ENCODE measurements around the gene AACS.
"Not testable (repeated sequence)": the region's sequence is repeated elsewhere in the genome, so short reads cannot be mapped to it uniquely, and the experiment has no call there.

The AACS gene

DNA sequence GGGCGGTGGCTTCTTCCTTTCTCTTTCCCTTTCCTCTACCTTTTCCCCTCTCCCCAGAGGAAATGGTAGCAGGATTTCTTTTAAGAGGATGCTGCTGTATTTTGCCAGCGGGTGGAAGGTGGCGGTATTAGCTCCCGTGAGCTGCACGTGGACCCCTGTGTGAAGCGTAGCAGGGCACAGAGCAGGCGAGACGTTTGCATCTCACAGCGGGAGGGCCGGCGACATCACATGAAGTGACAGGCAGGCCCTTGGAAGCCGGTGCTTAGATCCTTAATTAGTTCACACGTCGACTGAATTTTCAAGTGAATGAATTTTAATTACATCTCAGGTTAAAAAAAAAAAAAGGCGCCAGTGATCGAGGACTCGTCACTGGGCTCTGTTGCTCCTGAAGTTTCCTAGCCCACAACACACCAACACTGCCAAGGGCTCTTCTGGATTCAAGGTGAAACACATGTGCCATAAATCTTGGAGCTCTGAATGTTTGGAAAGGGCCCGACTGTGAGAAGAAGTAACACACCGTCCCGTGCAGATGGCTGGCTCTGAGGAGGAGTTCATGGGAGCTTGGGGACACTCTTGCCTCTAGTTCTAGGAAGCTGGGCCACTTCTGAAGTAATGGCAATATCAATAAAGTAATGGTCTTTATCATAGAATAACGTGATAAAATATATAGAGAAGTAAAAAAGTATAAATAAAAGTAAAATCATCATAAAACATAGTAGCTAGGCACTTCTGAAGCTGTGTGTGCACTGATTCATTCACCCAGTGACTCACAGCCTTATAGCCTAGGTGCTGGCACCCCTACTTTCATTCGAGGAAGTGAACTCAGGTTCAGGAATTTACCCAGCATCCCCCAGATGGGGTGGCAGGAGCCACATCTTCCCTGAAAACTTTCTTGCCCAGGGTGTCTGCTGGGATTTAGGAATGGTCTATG is 75.3 kb downstream of the AACS start:
- ATAC-seq (no peak), DNase-seq (no peak)
- Mint-ChIP-seq H3K27me3 (no peaks in the 10 kb centered on the region), H3K9me3 (no peaks in the 10 kb centered on the region), H3K4me1 (no peaks in the 10 kb centered on the region), H3K4me3 (no peak overlapping the region), H3K27ac (peak overlapping the region in 1 of 2 donors; percentile 67)

DNA sequence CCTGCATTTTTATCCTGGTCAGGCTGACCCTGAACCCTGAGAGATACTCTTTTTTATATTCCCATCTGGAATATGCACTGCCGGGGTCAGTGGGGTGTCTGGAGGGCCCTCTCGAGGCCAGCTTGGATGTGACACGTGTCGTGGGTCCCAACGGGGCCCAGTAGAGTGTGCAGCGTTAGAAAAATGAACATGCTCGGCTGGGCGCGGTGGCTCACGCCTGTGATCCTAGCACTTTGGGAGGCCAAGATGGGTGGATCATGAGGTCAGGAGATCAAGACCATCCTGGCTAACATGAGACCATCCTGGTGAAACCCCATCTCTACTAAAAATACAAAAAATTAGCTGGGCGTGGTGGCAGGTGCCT is 76.0 kb downstream of the AACS start:
- not testable (repeated sequence) for H3K9me3 Mint-ChIP-seq, H3K27me3 Mint-ChIP-seq, DNase-seq, H3K4me1 Mint-ChIP-seq, H3K4me3 Mint-ChIP-seq, ATAC-seq
- peak overlapping the region in 1 of 2 donors; percentile 67 for H3K27ac Mint-ChIP-seq

DNA sequence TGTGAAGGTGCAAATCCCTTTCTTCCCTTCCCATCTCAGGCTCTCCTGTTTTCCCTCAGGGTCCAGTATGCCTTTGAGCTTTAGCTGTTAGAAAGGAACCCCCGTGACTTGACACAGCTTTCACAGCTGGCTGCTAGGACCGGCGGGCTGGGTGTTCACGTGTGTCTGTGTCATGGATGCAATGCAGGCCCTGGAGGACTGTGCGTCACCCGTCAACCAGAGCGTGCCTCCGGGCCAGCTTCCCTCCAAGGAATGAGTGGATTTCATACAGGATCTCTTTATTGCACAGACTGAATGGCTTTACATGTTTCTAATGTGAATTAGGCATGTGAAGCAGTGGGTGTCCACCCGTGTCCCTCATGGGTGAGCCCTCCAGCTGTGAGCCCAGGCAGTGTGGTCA is 77.4 kb downstream of the AACS start:
- H3K4me3 Mint-ChIP-seq: no peak overlapping the region
- H3K27me3 Mint-ChIP-seq: no peaks in the 10 kb centered on the region
- ATAC-seq (no peak), DNase-seq (no peak)
- H3K27ac Mint-ChIP-seq: no peak overlapping the region
- no peaks in the 10 kb centered on the region for H3K4me1 Mint-ChIP-seq
- no peaks in the 10 kb centered on the region for H3K9me3 Mint-ChIP-seq

DNA sequence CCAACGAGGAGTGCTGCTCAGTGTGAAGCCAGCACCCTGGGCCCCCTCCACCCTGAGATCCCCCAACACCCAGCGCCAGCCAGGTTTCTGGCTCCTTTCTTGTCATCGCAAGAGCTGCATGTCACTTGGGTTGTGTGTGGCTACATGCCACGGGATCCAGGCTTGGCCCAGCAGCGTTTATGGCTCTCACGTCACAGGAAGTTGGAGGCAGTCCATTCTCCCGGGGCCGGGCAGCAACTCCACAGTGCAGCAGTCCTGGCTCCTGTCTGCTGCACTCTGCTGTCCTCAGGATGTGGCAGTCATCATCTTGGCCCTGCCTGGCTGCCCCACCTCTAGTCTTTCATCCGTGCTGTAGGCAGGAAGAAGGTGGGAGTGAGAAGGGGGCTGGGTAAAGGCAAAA is 78.3 kb downstream of the AACS start:
- no peak overlapping the region for H3K4me3 Mint-ChIP-seq
- ATAC-seq: no peak
- no peaks in the 10 kb centered on the region for H3K9me3 Mint-ChIP-seq
- DNase-seq: no peak
- H3K27ac Mint-ChIP-seq: no peak overlapping the region
- no peaks in the 10 kb centered on the region for H3K27me3 Mint-ChIP-seq
- no peaks in the 10 kb centered on the region for H3K4me1 Mint-ChIP-seq

DNA sequence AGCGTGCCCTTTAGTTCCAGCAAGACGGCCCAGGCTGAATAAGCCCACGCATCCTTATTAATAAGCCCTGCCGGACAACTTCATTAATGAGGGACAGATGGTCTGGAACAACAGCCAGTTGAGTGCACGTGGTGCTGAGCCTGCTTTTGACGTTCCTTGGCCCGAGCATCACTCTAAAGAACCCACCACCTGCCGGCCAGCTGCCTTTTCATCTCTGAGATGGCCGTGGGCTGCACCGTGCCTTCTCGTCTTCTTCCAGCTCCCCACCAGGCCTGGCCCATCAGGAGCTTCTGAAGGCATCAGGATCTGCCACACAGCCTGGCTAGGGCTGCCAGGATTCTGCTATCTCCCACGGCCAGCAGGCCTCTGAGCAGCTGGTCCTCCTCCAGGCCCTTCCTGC is 80.0 kb downstream of the AACS start:
- Mint-ChIP-seq H3K9me3 (no peaks in the 10 kb centered on the region), H3K27ac (peak overlapping the region in 1 of 2 donors; percentile 94), H3K4me3 (no peak overlapping the region), H3K27me3 (no peaks in the 10 kb centered on the region), H3K4me1 (peaks cover 5% of the 10 kb centered on the region)
- no peak for DNase-seq
- no peak for ATAC-seq

DNA sequence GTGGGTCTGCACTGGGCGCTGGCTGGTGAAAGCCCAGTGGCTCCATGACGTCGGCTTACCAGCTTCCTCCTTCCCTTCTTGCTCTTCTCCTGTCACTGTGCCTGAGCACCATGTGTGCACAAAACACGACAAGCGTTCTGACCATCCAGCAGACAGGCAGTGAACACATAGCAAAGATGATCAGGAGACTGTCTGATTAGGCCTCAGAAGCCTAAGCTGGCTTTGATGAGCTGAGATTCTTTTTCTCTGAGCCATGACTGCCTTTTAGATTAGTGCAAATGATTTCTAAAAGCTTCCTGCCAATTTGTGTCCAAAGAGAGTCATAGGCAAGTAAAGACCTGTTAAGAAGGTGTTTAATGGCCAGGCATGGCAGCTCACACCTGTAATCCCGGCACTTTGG is 83.1 kb downstream of the AACS start:
- Mint-ChIP-seq H3K4me1 (peaks cover 6% of the 10 kb centered on the region), H3K4me3 (no peak overlapping the region), H3K9me3 (no peaks in the 10 kb centered on the region), H3K27ac (no peak overlapping the region), H3K27me3 (no peaks in the 10 kb centered on the region)
- DNase-seq (no peak), ATAC-seq (no peak)

DNA sequence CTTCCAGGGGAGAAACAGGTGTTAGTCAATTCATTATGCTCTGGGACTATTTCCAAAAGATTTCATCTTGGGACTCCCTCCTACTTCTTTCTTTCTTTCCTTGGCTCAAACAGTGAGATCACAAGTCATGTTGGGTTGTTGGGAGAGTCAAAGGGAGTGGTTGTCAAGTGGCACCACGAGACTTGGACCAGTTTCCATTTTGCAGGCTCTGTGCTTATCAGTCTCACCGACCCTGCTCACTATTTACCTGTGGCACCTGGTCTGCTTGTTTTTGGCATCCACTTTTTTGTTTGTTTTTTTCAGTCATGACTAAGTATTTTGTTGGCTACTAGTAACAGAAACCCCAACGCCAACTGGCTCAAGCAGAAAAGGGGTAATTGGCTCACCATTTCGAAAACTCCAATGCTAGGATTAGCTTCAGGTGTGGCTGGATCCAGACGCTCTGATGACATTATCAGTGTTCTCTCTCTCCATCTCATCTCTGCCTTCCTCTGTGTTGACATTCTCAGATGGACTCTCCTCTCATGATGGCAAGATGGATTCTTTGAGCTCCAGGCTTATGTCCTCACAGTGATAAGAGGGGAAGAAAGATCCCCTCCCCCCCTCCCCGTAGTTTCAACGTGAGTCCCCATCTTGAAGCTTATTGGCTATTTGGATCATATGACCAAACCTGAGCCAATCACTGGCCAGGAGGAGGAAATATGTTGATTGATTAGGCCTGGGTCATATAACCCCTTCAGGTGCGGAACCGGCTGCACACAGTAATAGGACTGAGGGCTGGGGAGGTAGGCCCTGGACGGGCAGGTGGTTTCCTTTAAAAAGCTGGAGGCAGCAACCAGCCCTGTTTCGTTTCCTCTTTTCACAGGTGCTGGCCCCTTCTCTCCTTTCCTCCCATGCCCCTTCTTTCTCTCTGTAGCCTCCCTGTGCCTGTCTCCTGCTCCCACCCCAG is 84.2 kb downstream of the AACS start:
- no peaks in the 10 kb centered on the region for H3K9me3 Mint-ChIP-seq
- ATAC-seq: no peak
- peaks cover 6% of the 10 kb centered on the region for H3K4me1 Mint-ChIP-seq
- peak overlapping the region in 1 of 2 donors; percentile 86 for H3K27ac Mint-ChIP-seq
- DNase-seq: no peak
- no peaks in the 10 kb centered on the region for H3K27me3 Mint-ChIP-seq
- H3K4me3 Mint-ChIP-seq: no peak overlapping the region

DNA sequence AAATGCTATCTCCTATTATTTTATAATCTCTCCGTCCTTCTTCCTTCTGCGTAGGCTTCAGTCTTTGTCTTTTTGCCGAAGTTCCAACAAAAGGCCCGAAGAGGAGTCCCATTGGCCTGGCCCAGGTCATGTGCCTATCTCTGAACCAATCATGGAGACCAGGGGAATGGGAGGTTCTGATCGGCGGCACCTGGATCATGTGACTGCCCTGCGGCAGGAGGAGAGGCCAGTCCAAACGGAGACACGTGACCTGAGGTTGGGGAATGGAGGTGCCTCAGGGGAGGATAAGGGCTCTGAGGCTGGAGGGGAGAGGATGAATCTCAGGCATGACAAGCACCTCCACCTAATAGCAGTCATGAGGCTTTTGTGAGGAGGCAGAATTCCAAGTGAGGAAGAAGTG is 86.0 kb downstream of the AACS start:
- Mint-ChIP-seq H3K4me3 (no peak overlapping the region), H3K4me1 (peaks cover 6% of the 10 kb centered on the region), H3K9me3 (no peaks in the 10 kb centered on the region), H3K27ac (no peak overlapping the region), H3K27me3 (no peaks in the 10 kb centered on the region)
- no peak for DNase-seq
- no peak for ATAC-seq

DNA sequence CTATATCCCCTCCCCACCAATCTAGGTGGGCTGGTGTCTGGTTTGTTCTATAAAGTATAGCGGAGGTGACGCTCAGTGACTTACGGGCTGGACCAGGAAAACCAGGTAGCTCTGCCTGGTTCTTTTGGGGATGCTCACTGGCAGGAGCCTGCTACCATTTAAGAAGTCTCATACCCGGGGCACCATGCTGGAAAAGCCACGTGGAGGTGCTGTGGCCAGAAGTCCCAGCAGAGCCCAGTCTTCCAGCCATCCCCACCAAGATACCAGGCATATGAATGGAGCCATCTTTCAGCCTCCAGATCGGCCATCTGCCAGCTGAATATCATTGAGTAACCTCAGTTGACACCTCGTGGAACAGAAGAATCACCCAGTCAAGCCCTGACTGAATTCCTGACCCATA is 87.2 kb downstream of the AACS start:
- Mint-ChIP-seq H3K4me1 (peaks cover 6% of the 10 kb centered on the region), H3K27me3 (no peaks in the 10 kb centered on the region), H3K4me3 (no peak overlapping the region), H3K27ac (no peak overlapping the region), H3K9me3 (no peaks in the 10 kb centered on the region)
- DNase-seq: no peak
- no peak for ATAC-seq

DNA sequence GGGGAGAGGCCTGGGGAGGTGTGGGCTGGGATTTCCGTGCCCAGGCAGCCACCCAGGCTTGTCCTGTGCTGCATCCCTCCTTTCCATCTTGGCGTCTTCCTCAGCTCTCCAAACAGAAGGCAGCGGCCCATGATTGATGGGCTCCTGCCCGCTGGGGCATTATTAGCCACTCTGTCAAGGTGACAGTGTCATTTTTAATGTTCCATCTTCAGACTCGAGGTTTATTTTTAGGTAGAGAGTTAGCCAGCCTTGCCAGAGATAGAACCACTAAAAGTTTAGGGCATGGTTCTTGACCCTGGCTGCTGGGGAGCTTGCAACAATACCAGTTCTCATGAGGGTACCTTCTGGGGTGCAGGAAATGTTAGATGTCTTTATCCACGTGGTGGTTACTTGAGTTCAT is 90.1 kb downstream of the AACS start:
- no peak for ATAC-seq
- H3K27ac Mint-ChIP-seq: peak overlapping the region in 1 of 2 donors; percentile 84
- no peaks in the 10 kb centered on the region for H3K27me3 Mint-ChIP-seq

DNA sequence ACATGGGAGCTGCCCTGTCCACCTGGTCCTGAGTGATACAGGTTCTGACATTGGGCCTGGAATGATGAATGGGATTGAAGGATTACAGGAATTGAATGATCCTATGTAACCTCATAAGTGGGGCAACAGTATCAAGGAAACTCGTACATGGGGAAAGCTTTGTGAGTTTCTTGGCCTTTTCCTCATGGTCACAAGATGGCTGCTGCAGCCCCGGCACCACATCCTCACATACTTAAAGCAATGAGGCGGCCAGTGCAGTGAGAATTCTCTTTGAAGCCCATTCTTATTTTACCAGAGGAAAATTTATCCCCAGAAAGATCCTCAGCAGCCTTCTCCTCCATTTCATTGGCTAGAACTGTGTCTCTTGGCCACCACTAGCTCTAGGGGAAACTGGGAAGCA is 91.9 kb downstream of the AACS start:
- Mint-ChIP-seq H3K4me1 (no peaks in the 10 kb centered on the region), H3K4me3 (no peak overlapping the region), H3K27me3 (no peaks in the 10 kb centered on the region), H3K27ac (no peak overlapping the region), H3K9me3 (no peaks in the 10 kb centered on the region)
- DNase-seq (no peak), ATAC-seq (no peak)

More for the DNA sequence above, 90.1 kb downstream of the AACS start:
- Mint-ChIP-seq H3K4me3 (no peak overlapping the region), H3K9me3 (no peaks in the 10 kb centered on the region), H3K4me1 (no peaks in the 10 kb centered on the region)
- DNase-seq: no peak

DNA sequence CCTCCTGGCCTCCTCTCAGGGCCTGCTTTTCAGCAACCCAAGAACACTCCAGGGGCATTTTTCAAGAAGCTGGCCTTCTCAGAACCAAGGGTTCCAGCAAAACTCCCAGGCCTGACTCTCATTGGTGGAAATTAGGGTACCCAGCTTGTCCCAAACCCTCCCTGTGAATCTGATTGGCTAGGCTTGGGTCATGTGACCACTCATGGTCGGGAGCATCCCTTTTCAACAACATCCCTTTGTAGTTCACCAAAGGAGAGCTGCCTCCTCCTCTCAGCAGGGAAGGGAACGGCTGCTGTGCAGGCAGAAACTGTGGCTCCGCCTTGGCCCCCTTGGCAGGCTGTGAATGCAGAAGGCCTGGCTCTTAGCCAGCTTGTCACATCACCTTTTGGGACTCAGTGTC is 94.5 kb downstream of the AACS start:
- DNase-seq: no peak
- Mint-ChIP-seq H3K4me1 (no peaks in the 10 kb centered on the region), H3K27me3 (no peaks in the 10 kb centered on the region), H3K9me3 (no peaks in the 10 kb centered on the region), H3K4me3 (no peak overlapping the region), H3K27ac (no peak overlapping the region)
- ATAC-seq: no peak

DNA sequence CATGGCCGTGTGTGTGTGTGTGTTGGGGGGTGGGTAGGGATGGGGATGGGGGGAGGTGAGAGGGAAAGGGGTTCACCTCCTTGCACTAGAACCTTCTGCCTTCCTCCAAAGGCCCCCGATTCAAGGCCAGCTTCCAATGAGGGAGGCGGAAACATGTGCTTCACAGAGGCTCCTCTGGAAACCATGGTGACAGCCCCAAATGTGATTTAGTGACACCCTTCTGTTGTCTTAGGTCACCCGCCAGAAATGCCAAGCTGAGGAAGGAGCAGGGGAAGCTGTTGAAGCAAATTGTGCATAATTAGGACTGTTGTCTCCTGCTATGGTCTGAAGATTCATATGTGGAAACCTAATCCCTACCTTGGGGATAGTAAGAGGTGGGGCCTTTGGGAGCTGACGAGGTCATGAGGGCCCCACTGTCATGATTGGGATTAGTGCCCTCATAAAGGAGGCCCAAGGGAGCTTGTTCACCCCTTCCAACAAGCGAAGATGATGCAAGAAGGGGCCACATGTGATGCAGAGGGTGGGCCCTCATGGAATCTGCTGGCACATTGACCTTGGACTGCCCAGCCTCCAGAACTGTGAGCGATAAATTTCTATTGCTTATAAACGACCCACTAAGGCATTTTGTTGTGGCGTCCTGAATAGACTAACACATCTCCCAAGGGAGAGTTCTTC is 95.2 kb downstream of the AACS start:
- Mint-ChIP-seq H3K9me3 (no peaks in the 10 kb centered on the region), H3K27ac (no peak overlapping the region), H3K4me3 (no peak overlapping the region), H3K27me3 (no peaks in the 10 kb centered on the region), H3K4me1 (no peaks in the 10 kb centered on the region)
- DNase-seq (no peak), ATAC-seq (no peak)

DNA sequence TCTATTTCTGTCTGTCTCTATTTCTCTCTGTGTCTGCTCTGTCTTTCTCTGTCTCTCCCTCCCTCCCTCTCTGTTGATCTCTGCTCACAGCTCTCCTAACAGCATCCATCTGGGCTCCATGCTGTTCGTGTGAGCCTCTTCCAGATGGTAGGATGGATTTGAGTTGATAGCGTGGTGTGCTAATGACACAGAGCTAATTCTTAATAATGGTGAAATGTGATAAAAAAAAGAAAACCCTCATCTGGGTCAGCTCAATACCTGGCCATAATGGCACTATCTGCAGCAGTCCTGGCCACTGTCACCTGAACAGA is 96.4 kb downstream of the AACS start:
- ATAC-seq: no peak
- no peak overlapping the region for H3K27ac Mint-ChIP-seq
- no peaks in the 10 kb centered on the region for H3K27me3 Mint-ChIP-seq
- DNase-seq: no peak
- no peaks in the 10 kb centered on the region for H3K9me3 Mint-ChIP-seq
- H3K4me1 Mint-ChIP-seq: no peaks in the 10 kb centered on the region
- no peak overlapping the region for H3K4me3 Mint-ChIP-seq

DNA sequence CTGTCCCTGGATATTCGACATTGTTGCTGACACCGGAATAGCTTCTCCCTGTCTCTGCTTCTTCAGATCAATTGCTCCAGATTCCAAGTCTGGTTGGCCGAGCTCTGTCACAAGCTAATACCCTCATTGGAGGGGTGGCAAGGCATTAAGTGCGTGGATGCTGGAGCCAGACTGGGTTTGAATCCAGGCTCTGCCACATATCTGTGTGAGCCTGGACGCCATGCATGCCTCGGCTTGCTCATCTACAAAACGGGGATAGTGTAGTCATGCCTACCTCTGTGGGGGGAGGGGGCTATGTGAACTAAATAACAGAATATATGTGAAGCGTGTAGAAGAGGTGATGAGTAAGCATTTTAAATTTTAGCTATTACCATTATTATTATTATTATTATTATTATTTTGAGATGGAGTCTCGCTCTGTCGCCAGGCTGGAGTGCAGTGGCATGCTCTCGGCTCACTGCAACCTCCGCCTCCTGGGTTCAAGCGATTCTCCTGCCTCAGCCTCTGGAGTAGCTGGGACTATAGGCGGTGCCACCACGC is 97.3 kb downstream of the AACS start:
- Mint-ChIP-seq H3K4me3 (no peak overlapping the region), H3K9me3 (no peaks in the 10 kb centered on the region), H3K4me1 (no peaks in the 10 kb centered on the region), H3K27me3 (peaks cover 4% of the 10 kb centered on the region), H3K27ac (peak overlapping the region in 1 of 2 donors; percentile 29)
- no peak for DNase-seq
- no peak for ATAC-seq
